Stimulated activated CD8-positive, alpha-beta memory T cell treated with anti-CD3 and anti-CD28 coated beads, Interleukin-4, amount 100 ng/mL, for 24 hours (primary cell): ENCODE data around the gene CBL.
A peak's percentile ranks its signal among the peaks of the same experiment; 100 is the strongest.
"Not testable (repeated sequence)": the region's sequence is repeated elsewhere in the genome, so short reads cannot be mapped to it uniquely, and the experiment has no call there.

Experiments
- DNase-seq: peaks from one replicate; pipeline ENCODE4 v3.0.0-alpha.2; 2020; ENCODE audit warnings: low read depth

CBL gene

GRCh38 chr11:119205574-119206510 lies at the start of gene CBL:
TSS of gene CBL (plus strand) at chr11:119206339. CDS start at chr11:119206418, 79 bp downstream.
- DNase-seq, result peak; percentile 95

DNA sequence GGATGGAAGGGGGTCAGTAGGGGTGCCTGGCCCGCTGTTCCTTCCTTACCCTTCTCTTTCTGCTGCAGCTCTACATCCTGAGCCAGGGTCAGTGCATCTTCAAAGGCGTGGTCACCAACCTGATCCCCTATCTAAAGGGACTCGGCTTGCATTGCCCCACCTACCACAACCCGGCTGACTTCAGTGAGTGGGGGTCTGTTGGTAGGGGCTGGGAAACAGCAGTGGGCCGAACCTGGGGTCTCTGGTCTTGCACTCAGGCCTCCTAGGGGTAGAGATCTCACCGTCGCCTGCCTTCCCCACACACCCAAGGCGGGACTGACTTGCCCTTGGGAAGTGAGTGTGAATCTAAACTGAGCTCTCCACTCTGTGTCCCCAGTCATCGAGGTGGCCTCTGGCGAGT lies 49.6 kb upstream of the CBL start:
- DNase-seq, result no peak

- DNase-seq, result no peak
Observed at GRCh38 chr11:119157063-119157462, 49.1 kb upstream of the CBL start.

GRCh38 chr11:119158467-119158866 lies 47.7 kb upstream of the CBL start:
- DNase-seq, result no peak

GRCh38 chr11:119160151-119160550 lies 46.0 kb upstream of the CBL start:
- DNase-seq, result no peak

GRCh38 chr11:119161871-119162270 lies 44.3 kb upstream of the CBL start:
- no peak for DNase-seq

DNA sequence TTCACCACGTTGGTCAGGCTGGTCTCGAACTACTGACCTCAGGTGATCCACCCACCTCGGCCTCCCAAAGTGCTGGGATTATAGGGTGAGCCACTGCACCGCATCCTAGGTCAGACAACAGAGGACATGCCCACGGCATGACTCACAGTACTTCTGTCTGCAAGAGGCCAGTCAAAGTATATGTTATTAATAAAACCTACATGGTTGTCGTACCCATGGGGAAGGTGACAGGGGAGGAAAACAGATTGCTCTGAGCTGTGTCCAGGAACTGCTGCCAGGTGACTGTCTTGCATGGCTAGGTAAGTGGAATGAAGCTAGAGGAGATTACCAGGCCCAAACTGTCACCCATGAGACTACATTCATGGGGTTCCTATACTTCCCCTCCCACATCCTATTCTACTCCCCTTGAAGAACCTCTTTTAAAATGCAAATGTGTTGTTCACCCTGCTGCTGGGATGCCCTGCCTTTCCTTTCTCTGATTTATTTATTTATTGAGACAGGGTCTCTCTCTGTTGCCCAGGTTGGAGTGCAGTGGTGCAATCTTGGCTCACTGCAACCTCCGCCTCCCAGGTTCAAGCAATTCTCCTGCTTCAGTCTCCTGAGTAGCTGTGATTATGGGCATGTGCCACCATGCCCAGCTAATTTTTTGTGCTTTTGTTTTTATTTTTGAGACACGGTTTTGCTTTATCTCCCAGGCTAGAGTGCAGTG lies 39.6 kb upstream of the CBL start:
- no peak for DNase-seq

DNA sequence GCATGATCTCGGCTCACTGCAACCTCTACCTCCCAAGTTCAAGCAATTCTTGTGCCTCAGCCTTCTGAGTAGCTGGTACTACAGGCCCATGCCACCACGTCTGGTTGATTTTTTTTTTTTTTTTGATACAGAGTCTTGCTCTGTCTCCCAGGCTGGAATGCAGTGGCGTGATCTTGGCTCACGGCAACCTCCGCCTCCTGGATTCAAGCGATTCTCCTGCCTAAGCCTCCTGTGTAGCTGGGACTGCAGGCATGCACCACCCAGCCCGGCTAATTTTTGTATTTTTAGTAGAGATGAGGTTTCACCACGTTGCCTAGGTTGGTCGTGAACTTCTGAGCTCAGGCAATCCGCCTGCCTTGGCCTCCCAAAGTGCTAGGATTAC lies 39.1 kb upstream of the CBL start:
- DNase-seq, result not testable (repeated sequence)

- DNase-seq, result no peak
Observed at GRCh38 chr11:119167933-119168332, 38.2 kb upstream of the CBL start.

GRCh38 chr11:119168471-119169281 lies 37.5 kb upstream of the CBL start, which contains the start of gene NLRX1:
TSS of gene NLRX1 (plus strand) at chr11:119168725. CDS start at chr11:119171404, 2,679 bp downstream.
- peak; percentile 67 for DNase-seq

DNA sequence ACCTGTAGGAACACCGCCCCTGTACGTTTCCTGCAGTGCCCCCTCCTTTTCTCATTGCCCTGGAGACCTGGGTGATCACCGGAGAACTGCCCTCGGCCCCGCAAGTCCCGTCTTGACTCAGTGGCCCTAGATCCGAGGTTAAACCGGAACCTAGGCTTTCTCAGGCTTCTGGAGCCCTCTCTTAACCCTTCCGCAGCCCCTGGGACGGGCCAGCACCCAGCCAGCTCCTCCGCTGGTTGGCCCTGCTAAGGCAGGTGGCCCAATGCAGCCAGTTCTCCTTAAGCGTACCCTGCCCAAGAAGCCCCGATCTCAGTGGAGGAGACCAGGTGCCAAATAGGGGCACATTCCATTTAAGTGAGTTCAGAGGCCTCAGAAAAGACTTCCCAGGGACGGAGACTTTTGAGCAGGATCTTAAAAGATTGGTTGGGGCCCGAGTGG lies 36.8 kb upstream of the CBL start:
- peak; percentile 9 for DNase-seq

DNA sequence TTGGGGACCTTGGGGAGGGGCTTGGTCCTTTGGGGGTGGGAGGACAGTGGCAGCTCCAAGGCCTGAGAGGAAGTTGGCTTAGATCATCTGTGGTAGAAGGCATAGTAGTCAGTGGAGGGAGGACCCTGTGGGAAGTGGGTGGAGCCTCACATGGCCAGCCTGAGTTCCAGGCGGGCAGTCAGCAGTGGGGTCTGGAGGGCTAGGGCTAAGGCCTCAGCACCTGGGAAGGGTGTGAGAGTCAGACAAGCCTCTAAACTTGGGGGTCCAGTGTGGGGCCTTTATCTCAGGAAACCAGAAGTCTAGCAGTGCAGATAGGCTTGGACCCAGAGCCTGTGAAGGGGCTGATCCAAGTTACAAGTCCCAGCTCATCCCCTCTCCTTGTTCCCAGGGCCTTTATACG lies 33.6 kb upstream of the CBL start:
- DNase-seq, result no peak

DNA sequence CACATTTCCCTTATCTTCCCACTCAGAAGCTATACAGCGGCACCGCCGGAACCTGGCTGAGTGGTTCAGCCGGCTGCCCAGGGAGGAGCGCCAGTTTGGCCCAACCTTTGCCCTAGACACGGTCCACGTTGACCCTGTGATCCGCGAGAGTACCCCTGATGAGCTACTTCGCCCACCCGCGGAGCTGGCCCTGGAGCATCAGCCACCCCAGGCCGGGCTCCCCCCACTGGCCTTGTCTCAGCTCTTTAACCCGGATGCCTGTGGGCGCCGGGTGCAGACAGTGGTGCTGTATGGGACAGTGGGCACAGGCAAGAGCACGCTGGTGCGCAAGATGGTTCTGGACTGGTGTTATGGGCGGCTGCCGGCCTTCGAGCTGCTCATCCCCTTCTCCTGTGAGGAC lies 32.7 kb upstream of the CBL start:
- DNase-seq, result no peak

DNA sequence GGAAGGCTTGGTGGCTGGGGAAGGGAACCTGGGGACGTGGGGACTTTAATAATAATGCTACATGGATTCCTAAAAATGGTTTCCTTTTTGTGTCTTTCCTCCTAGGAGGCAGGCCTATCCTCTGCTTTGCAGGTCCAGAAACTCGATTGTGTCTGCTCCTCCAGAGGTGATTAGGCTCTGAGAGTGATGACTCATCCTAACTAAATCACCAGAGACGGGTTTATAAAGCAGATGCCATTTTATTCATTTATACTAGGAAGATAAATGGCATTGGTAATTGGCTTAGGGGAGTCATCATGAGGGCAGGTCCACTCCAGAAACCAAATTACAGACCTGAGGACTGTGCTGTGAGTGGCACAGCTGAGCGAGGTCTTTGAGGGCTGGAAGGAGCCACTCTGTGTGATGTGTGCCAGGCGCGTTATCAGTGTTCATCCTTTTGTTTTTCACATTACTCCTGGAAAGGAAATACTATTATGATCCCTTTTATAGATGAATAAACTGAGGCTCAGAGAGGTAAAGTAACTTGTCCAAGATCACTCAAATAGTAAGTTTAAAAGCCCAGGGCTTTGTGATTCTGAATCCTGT lies 30.6 kb upstream of the CBL start:
- DNase-seq, result no peak

- no peak for DNase-seq
Observed at GRCh38 chr11:119178166-119178680, 27.9 kb upstream of the CBL start.

DNA sequence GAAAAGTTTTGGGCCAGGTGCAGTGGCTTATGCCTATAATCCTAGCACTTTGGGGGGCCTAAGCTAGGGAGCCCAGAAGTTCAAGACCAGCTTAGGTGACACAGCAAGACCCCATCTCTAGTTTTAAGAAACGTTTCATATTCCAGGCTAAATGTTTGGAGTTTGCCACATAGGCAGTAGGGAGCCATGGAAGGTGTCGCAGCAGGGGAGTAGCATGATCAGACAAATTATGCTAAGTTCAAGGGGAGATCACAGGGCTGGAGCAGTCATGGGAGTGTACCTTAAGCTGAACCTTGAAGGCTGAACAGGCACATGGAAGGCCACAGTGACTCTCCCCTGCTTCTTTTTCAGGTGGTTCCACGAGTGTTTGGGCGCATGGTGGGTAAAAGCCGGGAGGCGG lies 26.8 kb upstream of the CBL start:
- no peak for DNase-seq

- no peak for DNase-seq
Observed at GRCh38 chr11:119179983-119180382, 26.2 kb upstream of the CBL start.

- DNase-seq, result no peak
Observed at GRCh38 chr11:119180729-119181676, 25.1 kb upstream of the CBL start.

- DNase-seq, result no peak
Observed at GRCh38 chr11:119181677-119182412, 24.3 kb upstream of the CBL start.

DNA sequence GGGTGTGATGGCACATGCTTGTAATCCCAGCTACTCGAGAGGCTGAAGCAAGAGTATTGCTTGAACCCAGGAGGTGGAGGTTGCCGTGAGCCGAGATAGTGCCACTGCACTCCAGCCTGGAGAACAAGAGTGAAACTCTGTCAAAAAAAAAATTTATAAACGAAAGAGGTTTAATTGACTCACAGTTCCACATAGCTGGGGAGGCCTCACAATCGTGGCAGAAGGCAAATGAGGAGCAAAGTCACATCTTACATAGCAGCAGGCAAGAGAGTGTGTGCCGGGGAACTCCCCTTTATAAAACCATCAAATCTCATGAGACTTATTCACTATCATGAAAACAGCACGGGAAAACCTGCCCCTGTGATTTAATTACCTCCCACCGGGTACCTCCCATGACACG lies 21.7 kb upstream of the CBL start:
- not testable (repeated sequence) for DNase-seq
